ENCODE data around the gene BBIP1.

Gene BBIP1, protein sequence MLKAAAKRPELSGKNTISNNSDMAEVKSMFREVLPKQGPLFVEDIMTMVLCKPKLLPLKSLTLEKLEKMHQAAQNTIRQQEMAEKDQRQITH

DNA sequence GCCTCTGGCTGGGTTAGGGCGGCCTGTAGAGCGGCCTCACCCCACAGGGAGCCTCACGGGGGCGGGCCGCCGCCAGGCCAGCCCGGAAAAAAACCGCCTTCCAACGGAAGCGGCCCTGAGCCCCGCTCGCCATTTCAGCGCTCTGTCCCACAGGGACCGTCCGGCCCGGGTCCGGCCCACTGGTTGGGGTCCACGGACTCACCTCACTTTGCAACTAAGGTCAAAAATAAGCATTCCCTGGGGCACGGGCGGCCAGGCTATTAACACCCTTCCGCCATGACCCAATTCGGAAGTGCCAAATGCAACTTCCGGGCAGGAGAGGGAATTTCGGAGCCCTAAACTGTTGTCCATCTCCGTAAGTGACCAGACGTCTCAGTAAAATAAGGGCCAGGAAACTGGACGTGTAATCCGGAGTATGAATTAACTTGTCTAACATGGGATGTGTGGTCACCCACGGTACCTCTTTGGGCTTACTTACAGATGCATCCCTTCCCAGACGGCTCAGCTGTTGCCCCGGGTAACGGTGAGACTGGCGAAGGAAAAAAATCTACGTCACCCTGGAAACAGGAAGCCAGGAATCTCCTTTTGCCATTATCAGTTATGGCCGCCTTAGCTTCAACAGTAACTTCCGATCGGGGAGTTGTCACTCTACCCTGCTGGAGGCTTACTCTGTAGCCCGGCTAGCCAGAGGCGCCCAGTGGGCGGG, at the start of gene BBIP1:
Gene BBIP1, minus strand, starts transcription at position 538 of the 706 bp plus-strand sequence. CDS start 1,023 bp downstream, outside the sequence.
- H3F3A ChIP-seq (ENCODE audit: control insufficient read depth, insufficient read depth) = peaks cover 8% of the 10 kb centered on the region
- no peaks in the 10 kb centered on the region for H3K9me2 ChIP-seq (replicated peaks; ENCODE audit: control insufficient read depth, low read length)
- peaks cover 47% of the 10 kb centered on the region for H3K79me2 ChIP-seq (ENCODE audit: control insufficient read depth, low read length)
- H3K4me1 ChIP-seq (ENCODE audit: control insufficient read depth, low read length) = peaks cover 63% of the 10 kb centered on the region
- peaks cover 27% of the 10 kb centered on the region for H3K36me3 ChIP-seq (ENCODE audit: control insufficient read depth, low read length)
- H4K20me1 ChIP-seq (ENCODE audit: control insufficient read depth, insufficient read depth, low read depth, low read length) = peaks cover 17% of the 10 kb centered on the region
- no peak for TF ChIP-seq EZH2phosphoT487 (IDR thresholded peaks at IDR 0.05; ENCODE audit: borderline replicate concordance, low read length)
- TF ChIP-seq, protein P1, sequence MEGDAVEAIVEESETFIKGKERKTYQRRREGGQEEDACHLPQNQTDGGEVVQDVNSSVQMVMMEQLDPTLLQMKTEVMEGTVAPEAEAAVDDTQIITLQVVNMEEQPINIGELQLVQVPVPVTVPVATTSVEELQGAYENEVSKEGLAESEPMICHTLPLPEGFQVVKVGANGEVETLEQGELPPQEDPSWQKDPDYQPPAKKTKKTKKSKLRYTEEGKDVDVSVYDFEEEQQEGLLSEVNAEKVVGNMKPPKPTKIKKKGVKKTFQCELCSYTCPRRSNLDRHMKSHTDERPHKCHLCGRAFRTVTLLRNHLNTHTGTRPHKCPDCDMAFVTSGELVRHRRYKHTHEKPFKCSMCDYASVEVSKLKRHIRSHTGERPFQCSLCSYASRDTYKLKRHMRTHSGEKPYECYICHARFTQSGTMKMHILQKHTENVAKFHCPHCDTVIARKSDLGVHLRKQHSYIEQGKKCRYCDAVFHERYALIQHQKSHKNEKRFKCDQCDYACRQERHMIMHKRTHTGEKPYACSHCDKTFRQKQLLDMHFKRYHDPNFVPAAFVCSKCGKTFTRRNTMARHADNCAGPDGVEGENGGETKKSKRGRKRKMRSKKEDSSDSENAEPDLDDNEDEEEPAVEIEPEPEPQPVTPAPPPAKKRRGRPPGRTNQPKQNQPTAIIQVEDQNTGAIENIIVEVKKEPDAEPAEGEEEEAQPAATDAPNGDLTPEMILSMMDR (IDR thresholded peaks at IDR 0.05; ENCODE audit: low read depth, low read length, poor library complexity, severe bottlenecking) = no peak
- H3K4me3 ChIP-seq (ENCODE audit: low read length) = peak within 1 kb of the TSS; percentile 88
- peak within 1 kb of the TSS; percentile 88 for H3K4me2 ChIP-seq (ENCODE audit: low read length)
- H3K27me3 ChIP-seq (ENCODE audit: control insufficient read depth, low read length) = no peaks in the 10 kb centered on the region
- H3K9me3 ChIP-seq (ENCODE audit: control insufficient read depth, insufficient read depth, low read length) = no peaks in the 10 kb centered on the region
- peak within 1 kb of the TSS; percentile 93 for H3K27ac ChIP-seq (ENCODE audit: low read depth, low read length)

DNA sequence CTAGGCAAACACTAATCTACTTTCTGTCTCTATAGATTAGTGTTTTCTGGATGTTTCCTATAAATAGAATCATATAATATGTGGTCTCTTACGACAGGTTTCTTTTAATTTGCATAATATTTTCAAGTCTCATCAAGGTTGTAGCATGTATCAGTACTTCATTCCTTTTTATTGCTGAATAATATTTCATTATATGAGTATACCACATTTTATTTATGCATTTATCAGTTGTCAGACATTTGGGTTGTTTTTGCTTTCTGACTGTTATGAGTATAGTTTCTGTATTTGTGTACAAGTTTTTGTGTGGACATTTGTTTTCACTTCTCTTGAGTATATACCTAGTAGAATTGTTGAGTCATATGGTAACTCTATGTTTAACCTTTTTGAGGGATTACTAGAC, 48.7 kb upstream of the BBIP1 start:
- H3K27ac ChIP-seq (ENCODE audit: low read depth, low read length) = no peak overlapping the region
- H3K4me1 ChIP-seq (ENCODE audit: control insufficient read depth, low read length) = peaks cover 5% of the 10 kb centered on the region
- peaks cover 2% of the 10 kb centered on the region; the same call in 1 of the 2 replicates for H3F3A ChIP-seq (ENCODE audit: control insufficient read depth, insufficient read depth)
- peaks cover 73% of the 10 kb centered on the region for H3K36me3 ChIP-seq (ENCODE audit: control insufficient read depth, low read length)
- TF ChIP-seq EZH2phosphoT487 (IDR thresholded peaks at IDR 0.05; ENCODE audit: borderline replicate concordance, low read length) = no peak
- TF ChIP-seq, protein P1 (IDR thresholded peaks at IDR 0.05; ENCODE audit: low read depth, low read length, poor library complexity, severe bottlenecking) = no peak
- H3K4me2 ChIP-seq (ENCODE audit: low read length) = no peak overlapping the region
- H4K20me1 ChIP-seq (ENCODE audit: control insufficient read depth, insufficient read depth, low read depth, low read length) = peaks cover 21% of the 10 kb centered on the region; the same call in 1 of the 2 replicates
- H3K9me3 ChIP-seq (ENCODE audit: control insufficient read depth, insufficient read depth, low read length) = no peaks in the 10 kb centered on the region
- no peaks in the 10 kb centered on the region for H3K27me3 ChIP-seq (ENCODE audit: control insufficient read depth, low read length)
- H3K4me3 ChIP-seq (ENCODE audit: low read length) = no peak overlapping the region
- peaks cover 98% of the 10 kb centered on the region for H3K79me2 ChIP-seq (ENCODE audit: control insufficient read depth, low read length)
- H3K9me2 ChIP-seq (replicated peaks; ENCODE audit: control insufficient read depth, low read length) = no peaks in the 10 kb centered on the region

DNA sequence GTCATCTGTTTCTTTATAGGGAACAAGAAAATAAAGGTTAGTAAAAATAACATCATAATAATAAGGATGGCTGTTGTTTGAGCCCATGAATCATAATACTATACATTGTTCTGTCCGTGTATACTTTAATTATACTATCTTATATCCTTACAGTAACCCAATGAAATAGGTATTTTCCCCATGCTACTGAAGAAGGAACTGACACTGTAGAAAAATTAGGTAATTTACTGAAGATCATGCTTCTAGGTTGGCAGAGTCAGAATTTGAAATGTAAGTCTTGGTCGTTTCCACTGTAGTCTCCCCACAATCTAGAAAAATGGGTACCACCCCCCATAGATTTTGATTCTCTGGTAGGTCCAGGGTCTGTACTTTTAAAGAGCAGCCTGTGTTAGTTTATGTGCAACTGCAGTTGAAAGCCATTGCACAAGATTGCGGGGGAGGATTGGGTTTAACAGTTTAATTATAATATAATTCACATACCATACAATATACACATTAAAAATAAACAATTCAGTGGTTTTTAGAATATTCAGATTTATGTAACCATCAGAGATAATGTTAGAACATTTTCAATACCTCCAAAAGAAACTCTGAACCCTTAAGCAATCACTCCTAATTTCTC, 48.1 kb upstream of the BBIP1 start:
- Histone ChIP-seq H3K79me2 (ENCODE audit: control insufficient read depth, low read length) (peaks cover 98% of the 10 kb centered on the region), H4K20me1 (ENCODE audit: control insufficient read depth, insufficient read depth, low read depth, low read length) (peaks cover 25% of the 10 kb centered on the region; the same call in 1 of the 2 replicates)

More for the DNA sequence above, 48.1 kb upstream of the BBIP1 start:
- no peaks in the 10 kb centered on the region for H3K9me3 ChIP-seq (ENCODE audit: control insufficient read depth, insufficient read depth, low read length)
- TF ChIP-seq, protein P1 (IDR thresholded peaks at IDR 0.05; ENCODE audit: low read depth, low read length, poor library complexity, severe bottlenecking) = no peak
- no peak for TF ChIP-seq EZH2phosphoT487 (IDR thresholded peaks at IDR 0.05; ENCODE audit: borderline replicate concordance, low read length)
- no peak overlapping the region for H3K4me2 ChIP-seq (ENCODE audit: low read length)
- H3K27ac ChIP-seq (ENCODE audit: low read depth, low read length) = no peak overlapping the region
- H3K4me3 ChIP-seq (ENCODE audit: low read length) = no peak overlapping the region
- peaks cover 2% of the 10 kb centered on the region; the same call in 1 of the 2 replicates for H3F3A ChIP-seq (ENCODE audit: control insufficient read depth, insufficient read depth)
- H3K36me3 ChIP-seq (ENCODE audit: control insufficient read depth, low read length) = peaks cover 70% of the 10 kb centered on the region
- H3K9me2 ChIP-seq (replicated peaks; ENCODE audit: control insufficient read depth, low read length) = no peaks in the 10 kb centered on the region
- H3K27me3 ChIP-seq (ENCODE audit: control insufficient read depth, low read length) = no peaks in the 10 kb centered on the region
- H3K4me1 ChIP-seq (ENCODE audit: control insufficient read depth, low read length) = no peaks in the 10 kb centered on the region
